Neuron (in vitro differentiated cells): ENCODE measurements around the gene SLC7A9.

Source experiments
- H2AFZ ChIP-seq: one replicate; pipeline ENCODE4 v1.6.1; 2013; ENCODE audit warnings: low read depth, mild to moderate bottlenecking, inconsistent platforms, low read length, moderate library complexity
- H3K27me3 ChIP-seq: one replicate; pipeline ENCODE4 v1.6.1; 2013; ENCODE audit warnings: low read length; ENCODE audit not compliant: insufficient read depth
- H3K36me3 ChIP-seq: one replicate; pipeline ENCODE4 v1.6.1; 2013; ENCODE audit warnings: low read length; ENCODE audit not compliant: insufficient read depth
- H3K4me1 ChIP-seq: one replicate; pipeline ENCODE4 v1.6.1; 2013; ENCODE audit warnings: low read length; ENCODE audit not compliant: insufficient read depth
- H3K4me3 ChIP-seq: 2 replicates; pipeline ENCODE4 v1.5.1; 2013; ENCODE audit warnings: mild to moderate bottlenecking, low read length, moderate library complexity
- H3K9me3 ChIP-seq: one replicate; pipeline ENCODE4 v1.6.1; 2013; ENCODE audit warnings: low read length

Gene SLC7A9

DNA sequence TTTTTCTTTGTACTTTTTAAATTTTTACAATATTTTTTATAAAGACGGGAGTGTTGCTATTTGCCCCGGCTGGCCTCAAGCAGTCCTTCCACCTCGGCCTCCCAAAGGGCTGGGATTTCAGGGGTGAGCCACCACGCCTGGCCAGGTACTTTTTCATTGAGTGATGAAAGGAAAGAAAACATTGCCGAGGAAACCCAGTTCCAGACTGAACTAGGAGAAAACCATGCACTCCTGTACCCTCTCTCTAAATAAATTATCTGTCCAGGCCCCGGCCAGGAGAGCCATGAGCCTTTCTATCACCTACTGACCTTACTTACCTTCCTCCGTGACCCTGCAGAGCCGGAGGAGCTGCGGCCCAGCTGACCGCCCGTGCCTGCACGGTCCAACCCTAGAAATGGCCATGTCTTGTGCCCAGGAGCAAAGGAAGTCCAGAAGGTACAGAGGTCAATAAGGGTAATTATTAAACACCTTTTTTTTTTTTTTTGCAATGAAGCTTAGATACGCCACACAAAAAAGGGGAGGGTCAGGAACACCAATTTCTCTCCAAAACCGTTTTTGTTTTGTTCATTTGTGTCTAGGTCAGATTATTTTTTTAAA lies at the start of gene SLC7A9:
TSS of gene SLC7A9 (minus strand) at position 399 of the 597 bp plus-strand sequence. CDS start 1,233 bp downstream, outside the sequence.
- H2AFZ ChIP-seq: no peak within 1 kb of the TSS

DNA sequence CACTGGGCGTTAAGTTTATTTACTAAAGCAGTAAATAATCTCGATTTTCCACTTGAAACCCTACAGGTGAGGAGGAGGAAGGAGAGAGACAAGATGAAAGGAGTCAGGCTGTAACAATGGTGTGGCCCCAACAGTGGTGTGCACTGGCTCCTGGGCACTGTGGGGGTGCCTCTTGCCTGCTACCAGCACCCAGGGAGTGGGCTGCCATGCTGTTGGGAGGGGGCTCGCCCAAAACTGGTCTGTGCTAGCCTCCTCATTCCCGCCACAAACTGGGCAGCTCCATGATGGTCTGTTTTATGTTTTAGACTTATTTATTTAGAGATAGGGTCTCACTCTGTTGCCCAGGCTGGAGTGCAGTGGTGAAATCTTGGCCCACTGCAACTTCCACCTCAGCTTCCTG lies 49.8 kb upstream of the SLC7A9 start:
- Histone ChIP-seq H3K4me3 (no peak overlapping the region), H3K9me3 (no peaks in the 10 kb centered on the region), H2AFZ (no peak overlapping the region), H3K36me3 (peaks cover 58% of the 10 kb centered on the region), H3K4me1 (no peaks in the 10 kb centered on the region), H3K27me3 (no peaks in the 10 kb centered on the region)

More for the DNA sequence above, at the start of gene SLC7A9:
- no peaks in the 10 kb centered on the region for H3K9me3 ChIP-seq
- H3K27me3 ChIP-seq: no peaks in the 10 kb centered on the region
- H3K4me1 ChIP-seq: no peaks in the 10 kb centered on the region
- H3K36me3 ChIP-seq: no peaks in the 10 kb centered on the region
- no peak within 1 kb of the TSS for H3K4me3 ChIP-seq

DNA sequence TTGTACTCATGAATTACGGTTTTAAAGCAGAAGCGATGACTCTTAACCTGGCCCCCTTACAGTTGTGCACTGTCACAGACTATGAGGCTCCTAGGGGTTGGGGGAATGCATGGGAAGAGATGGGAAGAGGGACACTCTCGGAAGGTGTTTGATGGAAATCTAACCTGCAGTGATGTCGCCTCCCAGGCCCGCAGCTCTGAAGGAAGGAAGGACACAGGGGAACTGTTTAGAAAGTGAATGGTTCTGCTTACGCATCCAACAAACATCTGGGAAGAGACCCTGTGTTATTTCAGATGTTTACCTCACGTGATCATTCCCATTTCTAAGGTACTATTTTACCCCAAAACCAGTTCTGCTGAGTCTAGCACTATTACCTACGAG lies 48.0 kb upstream of the SLC7A9 start:
- H3K4me1 ChIP-seq: no peaks in the 10 kb centered on the region
- no peak overlapping the region for H2AFZ ChIP-seq
- H3K9me3 ChIP-seq: no peaks in the 10 kb centered on the region
- H3K27me3 ChIP-seq: no peaks in the 10 kb centered on the region
- peaks cover 53% of the 10 kb centered on the region for H3K36me3 ChIP-seq
- H3K4me3 ChIP-seq: no peak overlapping the region

DNA sequence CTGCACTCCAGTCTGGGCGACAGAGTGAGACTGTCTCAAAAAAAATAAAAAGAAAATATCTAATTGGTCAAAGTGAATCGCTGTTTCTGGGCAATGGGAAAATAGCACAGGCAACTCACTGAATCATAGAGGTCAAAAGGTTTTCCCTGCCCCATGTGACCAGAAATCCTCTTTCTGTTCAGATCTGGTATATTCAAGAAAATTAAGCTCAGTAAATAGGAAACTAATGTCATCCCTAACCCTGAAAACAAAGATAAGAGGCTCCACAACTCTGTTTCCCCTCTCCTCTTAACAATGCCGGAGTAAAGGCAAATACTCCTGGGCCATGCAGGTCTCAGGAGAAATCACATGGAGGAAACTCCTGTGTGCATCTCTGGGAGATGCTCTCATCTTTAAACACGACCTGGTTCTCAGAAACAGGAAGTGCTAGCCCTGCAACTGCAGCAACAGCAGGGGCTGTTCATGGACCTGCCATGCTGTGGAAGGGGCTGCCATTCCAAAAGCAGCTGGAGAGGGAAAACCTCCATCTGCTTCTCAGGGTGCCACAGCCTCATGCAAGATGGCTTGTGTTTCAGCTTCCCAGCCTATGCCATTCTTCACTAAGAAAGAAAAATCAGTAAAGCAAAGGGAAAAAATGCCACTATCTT lies 47.5 kb upstream of the SLC7A9 start:
- H3K36me3 ChIP-seq: peaks cover 52% of the 10 kb centered on the region

DNA sequence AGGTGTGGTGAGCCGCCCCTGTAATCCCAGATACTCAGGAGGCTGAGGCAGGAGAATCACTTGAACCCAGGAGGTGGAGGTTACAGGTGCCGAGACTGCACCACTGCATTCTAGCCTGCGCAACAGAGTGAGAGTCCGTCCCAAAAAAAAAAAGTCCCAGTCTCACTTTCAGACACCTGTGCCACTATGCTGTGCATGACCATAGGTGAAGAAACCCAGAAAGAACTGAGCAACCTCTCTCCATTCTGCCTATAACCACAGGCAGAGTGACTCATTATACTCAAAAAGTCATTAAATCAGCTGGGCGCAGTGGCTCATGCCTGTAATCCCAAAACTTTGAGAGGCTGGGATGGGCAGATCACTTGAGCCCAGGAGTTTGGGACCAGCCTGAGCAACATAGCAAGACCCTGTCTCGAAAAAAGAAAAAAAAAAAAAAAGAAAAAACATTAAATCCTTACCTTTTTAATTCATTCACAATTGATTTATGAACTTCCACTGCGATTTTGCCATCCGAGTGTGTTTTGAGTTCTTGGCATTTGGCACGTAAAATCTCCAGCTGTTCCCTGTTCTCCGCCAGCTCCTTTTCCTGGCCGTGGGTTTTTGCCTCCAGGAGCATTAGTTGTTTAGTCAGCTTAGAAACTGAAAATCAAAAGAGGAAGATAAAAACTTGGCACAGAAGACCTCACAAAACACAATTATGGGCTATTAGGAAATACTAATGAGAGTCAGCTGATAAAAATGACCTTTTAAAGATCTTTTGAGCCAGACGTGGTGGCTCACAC lies 45.5 kb upstream of the SLC7A9 start:
- Histone ChIP-seq H3K4me1 (no peaks in the 10 kb centered on the region), H3K36me3 (peaks cover 55% of the 10 kb centered on the region), H3K9me3 (no peaks in the 10 kb centered on the region), H3K27me3 (no peaks in the 10 kb centered on the region), H2AFZ (no peak overlapping the region), H3K4me3 (no peak overlapping the region)

More for the DNA sequence above, 47.5 kb upstream of the SLC7A9 start:
- H3K4me3 ChIP-seq: no peak overlapping the region
- no peaks in the 10 kb centered on the region for H3K27me3 ChIP-seq
- no peaks in the 10 kb centered on the region for H3K9me3 ChIP-seq
- no peaks in the 10 kb centered on the region for H3K4me1 ChIP-seq
- H2AFZ ChIP-seq: no peak overlapping the region

DNA sequence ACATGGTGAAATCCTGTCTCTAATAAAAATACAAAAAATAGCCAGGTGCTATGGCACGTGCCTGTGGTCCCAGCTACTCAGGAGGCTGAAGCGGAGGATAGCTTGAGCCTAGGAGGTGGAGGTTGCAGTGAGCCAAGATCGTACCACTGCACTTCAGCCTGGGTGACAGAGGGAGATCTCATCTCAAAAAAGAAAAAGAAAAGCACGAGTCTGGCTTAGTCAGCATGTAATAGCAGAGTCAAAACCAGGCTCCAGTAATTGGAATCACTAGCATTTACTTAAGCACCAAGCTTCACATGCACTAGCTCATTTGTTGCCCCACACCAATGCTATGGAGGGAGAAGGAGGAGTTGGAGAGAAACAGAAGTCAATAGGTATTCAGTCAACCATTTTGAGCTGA lies 41.9 kb upstream of the SLC7A9 start:
- peaks cover 48% of the 10 kb centered on the region for H3K36me3 ChIP-seq
- H3K27me3 ChIP-seq: no peaks in the 10 kb centered on the region
- H2AFZ ChIP-seq: no peak overlapping the region
- H3K4me3 ChIP-seq: no peak overlapping the region
- no peaks in the 10 kb centered on the region for H3K4me1 ChIP-seq
- H3K9me3 ChIP-seq: peaks cover 3% of the 10 kb centered on the region

DNA sequence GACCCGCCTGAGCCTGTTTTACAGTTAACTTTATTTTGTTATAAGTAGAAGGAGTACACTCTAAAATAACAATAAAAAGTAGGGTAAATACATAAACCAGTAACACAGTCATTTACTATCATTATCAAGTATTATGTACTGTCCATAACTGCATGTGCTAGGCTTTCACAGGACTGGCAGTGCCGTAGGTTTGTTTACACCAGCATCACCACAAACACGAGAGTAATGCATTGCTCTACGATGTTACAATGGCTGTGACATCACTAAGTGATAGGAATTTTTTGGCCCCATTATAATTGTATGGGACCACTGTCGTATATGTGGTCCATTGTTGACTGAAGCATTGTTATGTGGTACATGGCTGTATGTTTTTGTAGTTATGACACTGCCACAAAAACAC lies 41.3 kb upstream of the SLC7A9 start:
- Histone ChIP-seq H3K4me1 (no peaks in the 10 kb centered on the region), H3K9me3 (peaks cover 3% of the 10 kb centered on the region), H3K27me3 (no peaks in the 10 kb centered on the region), H2AFZ (no peak overlapping the region), H3K36me3 (peaks cover 46% of the 10 kb centered on the region), H3K4me3 (no peak overlapping the region)

DNA sequence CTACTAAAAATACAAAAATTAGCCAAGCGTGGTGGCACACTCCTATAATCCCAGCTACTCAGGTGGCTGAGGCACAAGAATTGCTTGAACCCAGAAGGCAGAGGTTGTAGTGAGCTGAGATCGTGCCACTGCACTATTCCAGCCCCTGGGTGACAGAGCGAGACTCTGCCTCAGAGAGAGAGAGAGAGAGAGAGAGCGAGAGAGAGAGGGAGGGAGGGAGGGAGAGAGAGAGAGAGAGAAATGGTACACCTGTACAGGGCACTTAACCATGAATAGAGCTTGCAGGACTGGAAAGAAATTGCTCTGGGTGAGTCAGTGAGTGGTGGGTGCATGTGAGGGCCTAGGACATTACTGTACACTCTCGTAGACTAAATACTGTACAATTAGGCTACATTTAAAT lies 40.5 kb upstream of the SLC7A9 start:
- H3K27me3 ChIP-seq: no peaks in the 10 kb centered on the region
- H2AFZ ChIP-seq: no peak overlapping the region
- H3K9me3 ChIP-seq: peaks cover 6% of the 10 kb centered on the region
- no peaks in the 10 kb centered on the region for H3K4me1 ChIP-seq
- H3K36me3 ChIP-seq: peaks cover 42% of the 10 kb centered on the region
- no peak overlapping the region for H3K4me3 ChIP-seq

DNA sequence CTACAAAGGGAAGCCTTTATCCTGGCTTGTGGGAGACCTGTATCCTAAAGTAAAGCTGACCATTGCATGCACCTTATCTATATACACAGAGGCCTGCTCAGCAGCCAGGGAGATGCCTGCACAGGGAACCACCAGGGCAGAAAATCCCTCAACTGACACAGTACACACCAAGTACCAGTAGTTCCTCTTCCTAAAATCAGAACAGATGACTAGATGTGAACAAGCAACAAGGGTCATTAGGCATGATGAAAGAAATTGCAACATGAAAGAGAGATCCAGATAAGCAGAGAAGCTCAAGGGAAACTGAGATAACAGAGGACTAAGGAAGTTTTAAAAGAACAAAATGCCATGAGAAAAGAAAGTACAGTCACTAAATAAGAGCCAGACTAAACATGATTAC lies 39.7 kb upstream of the SLC7A9 start:
- H3K4me1 ChIP-seq: no peaks in the 10 kb centered on the region
- H3K4me3 ChIP-seq: no peak overlapping the region
- no peak overlapping the region for H2AFZ ChIP-seq
- peaks cover 6% of the 10 kb centered on the region for H3K9me3 ChIP-seq
- peaks cover 38% of the 10 kb centered on the region for H3K36me3 ChIP-seq
- no peaks in the 10 kb centered on the region for H3K27me3 ChIP-seq

DNA sequence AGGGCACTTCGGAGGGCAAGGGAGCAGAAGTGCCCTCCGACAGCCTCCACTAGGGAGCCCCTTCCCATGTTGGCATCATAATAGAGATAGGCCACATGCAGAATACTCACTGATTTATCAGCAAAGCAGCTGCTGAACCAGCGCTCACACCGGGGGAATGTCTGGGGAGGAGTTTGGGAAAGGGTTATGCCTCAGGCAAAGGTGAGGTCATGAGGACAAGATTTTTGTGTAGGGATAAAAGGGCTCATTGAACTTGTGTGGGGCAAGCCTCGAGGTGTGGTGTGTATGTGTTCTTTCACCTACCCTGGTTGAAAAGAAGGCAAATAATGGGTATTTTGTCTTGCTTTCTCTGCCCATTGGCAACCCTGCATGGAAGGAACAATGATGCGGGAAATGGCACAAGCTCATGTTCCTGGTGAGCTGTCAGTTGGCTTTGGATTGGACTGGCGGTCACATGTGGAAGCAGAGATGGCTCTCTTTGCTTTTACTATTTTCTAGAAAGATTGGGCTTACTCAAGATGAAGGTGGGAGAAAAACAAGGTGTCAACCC lies 39.1 kb upstream of the SLC7A9 start:
- H3K4me3 ChIP-seq: no peak overlapping the region
- no peaks in the 10 kb centered on the region for H3K27me3 ChIP-seq
- no peaks in the 10 kb centered on the region for H3K4me1 ChIP-seq
- H3K9me3 ChIP-seq: peaks cover 6% of the 10 kb centered on the region
- H3K36me3 ChIP-seq: peaks cover 32% of the 10 kb centered on the region
- no peak overlapping the region for H2AFZ ChIP-seq

DNA sequence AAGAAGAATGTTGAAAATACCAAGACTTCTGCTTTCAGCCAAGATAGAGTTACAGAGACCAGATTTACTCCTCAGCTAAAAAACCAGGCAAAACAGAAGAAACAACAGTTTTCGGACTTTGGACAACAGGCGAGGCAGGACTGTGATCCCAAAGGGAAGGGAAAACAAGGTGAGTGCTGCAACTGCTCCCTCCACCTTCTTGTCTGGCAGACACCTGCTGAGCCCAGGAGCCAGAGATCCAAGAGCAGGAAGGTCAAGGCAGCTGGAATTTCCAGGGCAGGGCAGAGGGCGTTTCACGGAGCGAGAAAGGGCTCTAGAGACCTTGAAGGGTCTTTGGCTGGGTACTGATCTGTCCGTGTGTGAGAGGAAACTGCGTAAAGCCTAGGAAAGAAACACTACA lies 32.9 kb upstream of the SLC7A9 start:
- peaks cover 10% of the 10 kb centered on the region for H3K9me3 ChIP-seq
- H3K36me3 ChIP-seq: peaks cover 38% of the 10 kb centered on the region
- no peak overlapping the region for H2AFZ ChIP-seq
- no peak overlapping the region for H3K4me3 ChIP-seq
- no peaks in the 10 kb centered on the region for H3K27me3 ChIP-seq
- no peaks in the 10 kb centered on the region for H3K4me1 ChIP-seq

DNA sequence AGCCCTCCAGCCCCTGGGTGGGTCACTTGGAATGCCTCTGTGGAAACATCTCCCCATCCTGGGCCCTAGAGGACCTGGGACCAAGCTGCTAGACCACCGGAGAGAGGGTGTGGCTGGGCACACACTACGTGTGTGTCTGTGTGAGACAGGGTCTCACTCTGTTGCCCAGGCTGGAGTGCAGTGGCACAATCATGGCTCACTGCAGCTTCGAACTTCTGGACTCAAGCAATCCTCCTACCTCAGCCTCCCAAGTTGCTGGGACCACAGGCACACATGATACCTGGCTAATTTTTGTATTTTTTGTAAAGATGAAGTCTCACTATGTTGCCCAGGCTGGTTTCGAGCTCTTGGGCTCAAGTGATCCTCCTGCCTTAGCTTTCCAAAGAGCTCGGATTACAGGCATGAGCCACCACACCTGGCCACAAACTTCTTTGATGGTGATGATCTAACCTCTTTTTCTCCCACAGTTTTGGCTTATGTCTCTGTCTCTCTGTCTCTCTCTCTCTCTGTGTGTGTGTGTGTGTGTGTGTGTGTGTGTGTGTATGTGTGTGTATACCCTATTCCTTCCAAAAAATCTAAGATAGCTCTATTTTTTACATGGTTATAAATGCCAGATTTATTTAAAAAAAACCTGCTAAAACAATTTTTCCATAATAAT lies 32.1 kb upstream of the SLC7A9 start:
- no peak overlapping the region for H3K4me3 ChIP-seq
- H3K36me3 ChIP-seq: peaks cover 35% of the 10 kb centered on the region
- H3K9me3 ChIP-seq: peaks cover 7% of the 10 kb centered on the region
- H3K27me3 ChIP-seq: no peaks in the 10 kb centered on the region
- no peaks in the 10 kb centered on the region for H3K4me1 ChIP-seq
- H2AFZ ChIP-seq: no peak overlapping the region
